Keratinocyte (primary cell): ENCODE measurements around the gene ERFE. TPM values are rescaled to one million over a fixed set of nuclear protein-coding genes. Genes with fewer than 3 reads are reported as not detected.

ENCODE experiments used
- DNase-seq: peaks from one replicate; pipeline ENCODE4 v3.0.0-alpha.2; 2011; ENCODE audit warnings: low read depth, missing footprints, low spot score
- FAIRE-seq: peaks from 2 replicates; lab custom pipeline; 2011; peaks lifted over from hg19 to GRCh38; lab: Jason Lieb, UNC
- H2AFZ ChIP-seq: 2 replicates; pipeline ENCODE4 v1.6.0; 2012; ENCODE audit warnings: low read length, control low read depth, inconsistent platforms; ENCODE audit not compliant: control insufficient read depth
- H3K27ac ChIP-seq: 2 replicates; pipeline ENCODE4 v1.5.1; 2011; ENCODE audit warnings: low read length; ENCODE audit not compliant: control insufficient read depth, insufficient read depth
- H3K27me3 ChIP-seq: 3 replicates; pipeline ENCODE4 v1.6.0; 2011; ENCODE audit warnings: low read length; ENCODE audit not compliant: control insufficient read depth, insufficient read depth; ENCODE audit errors: extremely low read depth
- H3K36me3 ChIP-seq, 2 experiments: 2 replicates in 1 of 2; 3 replicates in 1 of 2; pipeline ENCODE4 v1.5.1; 2011; ENCODE audit warnings: low read length in 2 of 2, mild to moderate bottlenecking in 1 of 2; ENCODE audit not compliant: control insufficient read depth in 2 of 2, insufficient read depth in 2 of 2; ENCODE audit errors: extremely low read depth in 1 of 2
- H3K4me1 ChIP-seq: 3 replicates; pipeline ENCODE4 v1.5.1; 2011; ENCODE audit warnings: low read length; ENCODE audit not compliant: control insufficient read depth, insufficient read depth; ENCODE audit errors: extremely low read depth
- H3K4me2 ChIP-seq: 3 replicates; pipeline ENCODE4 v1.6.0; 2011; ENCODE audit warnings: low read depth, low read length; ENCODE audit not compliant: control insufficient read depth, insufficient read depth; ENCODE audit errors: extremely low read depth
- H3K4me3 ChIP-seq, 3 experiments: fragments of 200-600 bp in 1 of 3; sonication (generic) in 1 of 3; 2 replicates in 2 of 3; 3 replicates in 1 of 3; pipeline ENCODE4 v1.5.1; 2011 to 2016; ENCODE audit warnings: low read length in 3 of 3, mild to moderate bottlenecking in 3 of 3, control low read depth in 2 of 3, inconsistent platforms in 1 of 3, low read depth in 1 of 3, mixed read lengths in 1 of 3, mixed run types in 1 of 3, moderate library complexity in 1 of 3; ENCODE audit not compliant: control insufficient read depth in 2 of 3, insufficient read depth in 2 of 3; ENCODE audit errors: extremely low read depth in 1 of 3
- H3K79me2 ChIP-seq: 2 replicates; pipeline ENCODE4 v1.6.0; 2012; ENCODE audit warnings: low read length; ENCODE audit not compliant: control insufficient read depth, insufficient read depth
- H3K9ac ChIP-seq: 3 replicates; pipeline ENCODE4 v1.6.0; 2011; ENCODE audit warnings: low read length; ENCODE audit not compliant: control insufficient read depth, insufficient read depth; ENCODE audit errors: extremely low read depth
- H3K9me1 ChIP-seq: 3 replicates; pipeline ENCODE4 v1.6.0; 2011; ENCODE audit warnings: low read length; ENCODE audit not compliant: control insufficient read depth, insufficient read depth; ENCODE audit errors: extremely low read depth
- H3K9me3 ChIP-seq: 2 replicates; pipeline ENCODE4 v1.5.1; 2012; ENCODE audit warnings: low read depth, low read length; ENCODE audit not compliant: control insufficient read depth
- H4K20me1 ChIP-seq: 3 replicates; pipeline ENCODE4 v1.6.0; 2011; ENCODE audit warnings: low read length; ENCODE audit not compliant: control insufficient read depth, insufficient read depth; ENCODE audit errors: extremely low read depth
- CTCF ChIP-seq, 3 experiments: IDR thresholded peaks in 1 of 3; conservative IDR thresholded peaks in 1 of 3; optimal IDR thresholded peaks in 1 of 3; 2 replicates in 2 of 3; 3 replicates in 1 of 3; pipeline versions ENCODE3 to v1.5.1; 2011; ENCODE audit warnings: low read length in 3 of 3, mild to moderate bottlenecking in 3 of 3, moderate library complexity in 2 of 3, control low read depth in 1 of 3, inconsistent platforms in 1 of 3; ENCODE audit not compliant: insufficient read depth in 2 of 3; ENCODE audit errors: extremely low read depth in 1 of 3
- EZH2 ChIP-seq: IDR thresholded peaks from one replicate; pipeline ENCODE4 v1.6.1; 2012; ENCODE audit warnings: inconsistent platforms, mild to moderate bottlenecking, low read length, moderate library complexity
- dilution Hi-C: fragments of 300-500 bp; cut with MboI; formaldehyde crosslinking; loops from one replicate; pipeline ENCODE4 v1.7.0; 2020; ENCODE audit warnings: low sequenced_read_pairs; ENCODE audit not compliant: extremely low pct_ligation_motif_present
- polyA plus RNA-seq, 5 experiments: library from polyadenylated mRNA; depleted of rRNA in 3 of 5; stranded (reverse) in 3 of 5; stranded (forward) in 1 of 5; unstranded in 1 of 5; fragments of >200 nt; gene quantifications; 1 replicate in 1 of 5; 2 replicates in 3 of 5; 3 replicates in 1 of 5; pipeline versions ENCODE4 v1.2.1 to v1.2.3, GENCODE V29; 2011 to 2012; ENCODE audit warnings: missing spikeins in 2 of 5, low read depth in 1 of 5, low replicate concordance in 1 of 5

The ERFE gene
- polyA plus RNA-seq, 1 donor (not counting 4 experiments of a cell fraction or from before 2014, with no cell fraction given): 0.14 TPM

- dilution Hi-C loops: no loop called here
- H4K20me1 ChIP-seq: no peaks in the 10 kb centered on the region
- no peaks in the 10 kb centered on the region for H3K36me3 ChIP-seq
- H3K27me3 ChIP-seq: no peaks in the 10 kb centered on the region
- H3K9me1 ChIP-seq: no peaks in the 10 kb centered on the region
- no peaks in the 10 kb centered on the region for H3K9me3 ChIP-seq
- H2AFZ ChIP-seq: no peak overlapping the region
- no peak for TF ChIP-seq CTCF (optimal IDR thresholded peaks at IDR 0.05 in 1 of 3, IDR thresholded peaks at IDR 0.05 in 1 of 3, conservative IDR thresholded peaks at IDR 0.05 in 1 of 3; ENCODE audit: extremely low read depth in 1 of 3, insufficient read depth in 2 of 3, low read length in 3 of 3)
- no peak for TF ChIP-seq EZH2
- FAIRE-seq (no peak), DNase-seq (no peak)
- H3K27ac ChIP-seq: no peak overlapping the region
- H3K4me1 ChIP-seq: no peaks in the 10 kb centered on the region
- no peak overlapping the region for H3K4me2 ChIP-seq
- H3K9ac ChIP-seq: no peak overlapping the region
- no peaks in the 10 kb centered on the region for H3K79me2 ChIP-seq
- H3K4me3 ChIP-seq: no peak overlapping the region
Observed at GRCh38 chr2:238154570-238154969, 4.2 kb upstream of the ERFE start.

- Histone ChIP-seq H3K4me1 (no peaks in the 10 kb centered on the region), H3K79me2 (no peaks in the 10 kb centered on the region), H3K27ac (no peak overlapping the region), H3K27me3 (no peaks in the 10 kb centered on the region), H2AFZ (no peak overlapping the region), H3K9me3 (no peaks in the 10 kb centered on the region), H3K36me3 (no peaks in the 10 kb centered on the region), H4K20me1 (no peaks in the 10 kb centered on the region), H3K4me2 (no peak overlapping the region), H3K4me3 (no peak overlapping the region), H3K9me1 (no peaks in the 10 kb centered on the region), H3K9ac (no peak overlapping the region)
- dilution Hi-C loops: no loop called here
- DNase-seq: no peak
- TF ChIP-seq CTCF (optimal IDR thresholded peaks at IDR 0.05 in 1 of 3, IDR thresholded peaks at IDR 0.05 in 1 of 3, conservative IDR thresholded peaks at IDR 0.05 in 1 of 3; ENCODE audit: extremely low read depth in 1 of 3, insufficient read depth in 2 of 3, low read length in 3 of 3): no peak
- TF ChIP-seq EZH2: no peak
- no peak for FAIRE-seq
Observed at GRCh38 chr2:238155051-238155760, 3.6 kb upstream of the ERFE start.
